ENCODE measurements around the gene PPP1R12B.
"Not testable (repeated sequence)": the region's sequence is repeated elsewhere in the genome, so short reads cannot be mapped to it uniquely, and the experiment has no call there.

The PPP1R12B gene

GRCh38 chr1:202588503-202589189 lies 240.1 kb downstream of the PPP1R12B start:
- no peak for DNase-seq

- no peak for DNase-seq
Measured at GRCh38 chr1:202589190-202589930, 240.9 kb downstream of the PPP1R12B start.

GRCh38 chr1:202590126-202590525 lies 241.6 kb downstream of the PPP1R12B start:
- no peak for DNase-seq

GRCh38 chr1:202590975-202591411 lies 242.5 kb downstream of the PPP1R12B start:
- DNase-seq: no peak

- DNase-seq: no peak
Measured at GRCh38 chr1:202591515-202591914, 243.0 kb downstream of the PPP1R12B start.

GRCh38 chr1:202592146-202592545 lies 243.6 kb downstream of the PPP1R12B start:
- no peak for DNase-seq

- DNase-seq: no peak
Measured at GRCh38 chr1:202593845-202594244, 245.3 kb downstream of the PPP1R12B start.

- no peak for DNase-seq
Measured at GRCh38 chr1:202596638-202597037, 248.1 kb downstream of the PPP1R12B start.

GRCh38 chr1:202597090-202597761 lies 248.7 kb downstream of the PPP1R12B start:
- no peak for DNase-seq

- DNase-seq: peak; percentile 26
Measured at GRCh38 chr1:202599669-202600431, 251.4 kb downstream of the PPP1R12B start.

- no peak for DNase-seq
Measured at GRCh38 chr1:202600432-202601041, 252.0 kb downstream of the PPP1R12B start.

- DNase-seq: no peak
Measured at GRCh38 chr1:202603435-202603834, 254.9 kb downstream of the PPP1R12B start.

GRCh38 chr1:202605515-202605914 lies 257.0 kb downstream of the PPP1R12B start:
- no peak for DNase-seq

- DNase-seq: not testable (repeated sequence)
Measured at GRCh38 chr1:202612036-202612435, 263.5 kb downstream of the PPP1R12B start.

GRCh38 chr1:202613571-202613970 lies 265.1 kb downstream of the PPP1R12B start:
- DNase-seq: no peak

- DNase-seq: not testable (repeated sequence)
Measured at GRCh38 chr1:202614363-202615207, 266.1 kb downstream of the PPP1R12B start.

GRCh38 chr1:202615208-202615500 lies 266.7 kb downstream of the PPP1R12B start:
- DNase-seq: not testable (repeated sequence)

GRCh38 chr1:202615501-202616354 lies 267.2 kb downstream of the PPP1R12B start:
- DNase-seq: peak; percentile 15

- no peak for DNase-seq
Measured at GRCh38 chr1:202616355-202616915, 267.9 kb downstream of the PPP1R12B start.

- DNase-seq: not testable (repeated sequence)
Measured at GRCh38 chr1:202619012-202619411, 270.5 kb downstream of the PPP1R12B start.
